Brain microvascular endothelial cell (primary cell): ENCODE results near the gene PPA2.
A peak's percentile ranks its signal among the peaks of the same experiment; 100 is the strongest.

Experiments used
- DNase-seq: peaks from one replicate; pipeline ENCODE4 v3.0.0-alpha.2; 2020
- H3K27ac ChIP-seq: fragments of 250-450 bp; sonication (Bioruptor Pico); 2 replicates; pipeline ENCODE4 v1.5.1; 2020; ENCODE audit warnings: mild to moderate bottlenecking, moderate library complexity
- H3K27me3 ChIP-seq: fragments of 250-450 bp; sonication (Bioruptor Pico); replicated peaks from 2 replicates; pipeline ENCODE4 v1.5.1; 2020; ENCODE audit warnings: mild to moderate bottlenecking
- H3K36me3 ChIP-seq: fragments of 250-450 bp; sonication (Bioruptor Pico); replicated peaks from 2 replicates; pipeline ENCODE4 v1.5.1; 2020; ENCODE audit warnings: mild to moderate bottlenecking
- H3K4me3 ChIP-seq: 2 replicates; pipeline ENCODE4 v1.5.1; 2011; ENCODE audit warnings: low read depth, mild to moderate bottlenecking, control low read depth, low read length, moderate library complexity
- in situ Hi-C: cut with HindIII; loops from 2 replicates; pipeline ENCODE4 v1.10.0; 2017; ENCODE audit warnings: low sequenced_read_pairs, low pct_ligation_motif_present
- TF ChIP-seq, protein P1 (sequence below): IDR thresholded peaks from 2 replicates; pipeline ENCODE4 v1.5.1; 2011; ENCODE audit warnings: low read depth, mild to moderate bottlenecking, moderate library complexity, low read length, control low read depth, inconsistent platforms; ENCODE audit errors: missing control alignments

The PPA2 gene

DNA sequence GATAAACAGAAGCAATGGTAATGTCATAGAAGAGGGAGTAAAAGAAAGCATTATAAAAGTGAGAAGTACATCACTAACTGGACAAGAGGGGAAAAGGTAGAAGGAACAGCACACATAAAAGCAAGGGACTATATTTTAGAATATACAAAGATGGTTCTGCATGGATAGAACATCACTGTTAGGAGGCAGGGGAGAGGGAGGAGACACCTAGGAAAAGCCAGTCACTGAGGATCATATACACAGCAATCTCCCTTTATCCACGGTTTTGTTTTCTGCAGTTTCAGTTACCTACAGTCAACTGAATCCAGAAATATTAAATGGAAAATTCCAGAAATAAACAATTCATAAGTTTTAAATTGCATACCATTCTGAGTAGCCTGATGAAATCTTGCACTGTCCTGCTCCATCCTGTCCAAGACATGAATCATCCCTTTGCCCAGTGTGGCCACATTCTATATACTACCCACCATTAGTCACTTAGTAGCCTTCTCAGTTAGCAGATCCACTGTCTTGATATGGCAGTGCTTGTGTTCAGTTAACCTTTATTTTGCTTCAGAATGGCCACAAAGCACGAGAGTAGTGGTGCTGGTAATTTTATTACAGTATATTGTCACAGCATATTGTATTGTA lies 74.2 kb downstream of the PPA2 start:
- Histone ChIP-seq H3K27ac (peak overlapping the region; percentile 36), H3K4me3 (no peak overlapping the region), H3K27me3 (no peaks in the 10 kb centered on the region), H3K36me3 (no peaks in the 10 kb centered on the region)
- DNase-seq = peak; percentile 85
- TF ChIP-seq, protein P1, sequence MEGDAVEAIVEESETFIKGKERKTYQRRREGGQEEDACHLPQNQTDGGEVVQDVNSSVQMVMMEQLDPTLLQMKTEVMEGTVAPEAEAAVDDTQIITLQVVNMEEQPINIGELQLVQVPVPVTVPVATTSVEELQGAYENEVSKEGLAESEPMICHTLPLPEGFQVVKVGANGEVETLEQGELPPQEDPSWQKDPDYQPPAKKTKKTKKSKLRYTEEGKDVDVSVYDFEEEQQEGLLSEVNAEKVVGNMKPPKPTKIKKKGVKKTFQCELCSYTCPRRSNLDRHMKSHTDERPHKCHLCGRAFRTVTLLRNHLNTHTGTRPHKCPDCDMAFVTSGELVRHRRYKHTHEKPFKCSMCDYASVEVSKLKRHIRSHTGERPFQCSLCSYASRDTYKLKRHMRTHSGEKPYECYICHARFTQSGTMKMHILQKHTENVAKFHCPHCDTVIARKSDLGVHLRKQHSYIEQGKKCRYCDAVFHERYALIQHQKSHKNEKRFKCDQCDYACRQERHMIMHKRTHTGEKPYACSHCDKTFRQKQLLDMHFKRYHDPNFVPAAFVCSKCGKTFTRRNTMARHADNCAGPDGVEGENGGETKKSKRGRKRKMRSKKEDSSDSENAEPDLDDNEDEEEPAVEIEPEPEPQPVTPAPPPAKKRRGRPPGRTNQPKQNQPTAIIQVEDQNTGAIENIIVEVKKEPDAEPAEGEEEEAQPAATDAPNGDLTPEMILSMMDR = no peak
- in situ Hi-C loops = no loop called here

DNA sequence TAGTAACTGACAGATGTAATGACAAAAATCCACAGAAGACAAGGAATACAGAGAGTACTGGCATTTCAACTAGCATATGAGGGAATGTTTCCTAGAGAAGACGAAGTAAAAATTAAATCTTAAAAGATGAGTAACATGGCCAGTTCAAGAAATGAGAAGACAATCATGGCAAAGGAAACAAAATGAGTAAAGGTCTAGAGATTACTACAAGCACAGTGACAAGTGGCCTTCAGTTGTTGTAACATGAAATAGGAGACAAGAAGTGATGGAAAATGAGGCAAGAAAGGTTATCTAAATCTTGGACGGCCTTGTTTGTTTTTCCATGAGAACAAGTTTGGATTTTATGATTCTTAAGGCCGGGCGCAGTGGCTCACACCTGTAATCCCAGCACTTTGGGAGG lies 81.0 kb downstream of the PPA2 start:
- in situ Hi-C loops = no loop called here
- TF ChIP-seq, protein P1 = no peak
- H3K27ac ChIP-seq = no peak overlapping the region
- H3K36me3 ChIP-seq = no peaks in the 10 kb centered on the region
- no peak overlapping the region for H3K4me3 ChIP-seq
- DNase-seq = no peak
- H3K27me3 ChIP-seq = no peaks in the 10 kb centered on the region

DNA sequence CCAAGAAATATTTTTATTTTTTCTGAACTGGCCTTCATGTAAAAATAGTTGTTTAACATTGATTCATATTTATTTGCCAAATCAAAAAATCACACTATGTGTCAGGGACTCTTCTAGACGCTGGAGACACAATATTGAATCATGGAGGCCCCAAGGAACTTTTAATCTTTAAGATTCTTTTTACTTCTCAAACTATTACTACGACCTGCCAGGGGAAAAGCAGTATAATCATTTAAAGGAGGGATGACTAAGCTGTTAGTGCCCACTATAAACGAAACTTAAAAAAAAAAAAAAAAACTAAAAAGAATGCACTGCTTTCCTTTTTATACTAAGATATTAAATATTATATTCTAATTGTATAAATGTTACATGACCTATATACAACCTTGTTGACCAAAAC lies 84.7 kb downstream of the PPA2 start:
- Histone ChIP-seq H3K36me3 (no peaks in the 10 kb centered on the region), H3K27me3 (no peaks in the 10 kb centered on the region), H3K4me3 (no peak overlapping the region), H3K27ac (no peak overlapping the region)
- no peak for DNase-seq
- TF ChIP-seq, protein P1 = no peak
- in situ Hi-C loops = no loop called here

GRCh38 chr4:105387466-105387865 lies 86.4 kb downstream of the PPA2 start:
- TF ChIP-seq, protein P1 = no peak
- Histone ChIP-seq H3K27ac (no peak overlapping the region), H3K27me3 (no peaks in the 10 kb centered on the region), H3K4me3 (no peak overlapping the region), H3K36me3 (no peaks in the 10 kb centered on the region)
- in situ Hi-C loops = no loop called here
- DNase-seq = no peak

- H3K36me3 ChIP-seq = no peaks in the 10 kb centered on the region
- TF ChIP-seq, protein P1 = no peak
- H3K27ac ChIP-seq = no peak overlapping the region
- H3K4me3 ChIP-seq = no peak overlapping the region
- DNase-seq = no peak
- no peaks in the 10 kb centered on the region for H3K27me3 ChIP-seq
- in situ Hi-C loops = no loop called here
Measured at GRCh38 chr4:105386012-105386411, 87.8 kb downstream of the PPA2 start.

- TF ChIP-seq, protein P1 = no peak
- no peak for DNase-seq
- no peak overlapping the region for H3K4me3 ChIP-seq
- H3K36me3 ChIP-seq = no peaks in the 10 kb centered on the region
- H3K27ac ChIP-seq = no peak overlapping the region
- H3K27me3 ChIP-seq = no peaks in the 10 kb centered on the region
- in situ Hi-C loops = no loop called here
Measured at GRCh38 chr4:105374071-105374470, 99.8 kb downstream of the PPA2 start.
